ENCODE measurements around the gene IGDCC3. TPM values are rescaled to one million over a fixed set of nuclear protein-coding genes. Genes with fewer than 3 reads are reported as not detected.
"Not testable (repeated sequence)": the region's sequence is repeated elsewhere in the genome, so short reads cannot be mapped to it uniquely, and the experiment has no call there.

IGDCC3 gene
- total RNA-seq, 1 experiment from 2014 or later: 0.32 TPM

- Histone ChIP-seq H3K36me3 (ENCODE audit: insufficient read depth, low read length, poor library complexity, severe bottlenecking) (no peaks in the 10 kb centered on the region), H3K27me3 (replicated peaks; ENCODE audit: insufficient read depth, low read depth, low read length, poor library complexity) (no peaks in the 10 kb centered on the region), H3K4me1 (ENCODE audit: insufficient read depth, low read length, poor library complexity, severe bottlenecking) (no peaks in the 10 kb centered on the region), H3K4me3 (ENCODE audit: low read depth, low read length, poor library complexity, severe bottlenecking) (no peak overlapping the region), H3K9me3 (ENCODE audit: low read depth, low read length, poor library complexity, severe bottlenecking) (no peaks in the 10 kb centered on the region), H3K27ac (ENCODE audit: low read depth, low read length, poor library complexity, severe bottlenecking) (no peak overlapping the region)
- intact Hi-C loops (cut with micrococcal nuclease; ENCODE audit: unreplicated experiment): no loop called here
- ChIA-PET POLR2A (ENCODE audit: low non-redundant PET) (no interaction called here), CTCF (no interaction called here)
- no peak for DNase-seq (ENCODE audit: low spot score)
- no TSS peak for BruUV-seq (replicated peaks)
- no peak for TF ChIP-seq EZH2 (IDR thresholded peaks at IDR 0.05; ENCODE audit: borderline replicate concordance, low read depth, low read length, poor library complexity, severe bottlenecking)
- TF ChIP-seq, protein P1, sequence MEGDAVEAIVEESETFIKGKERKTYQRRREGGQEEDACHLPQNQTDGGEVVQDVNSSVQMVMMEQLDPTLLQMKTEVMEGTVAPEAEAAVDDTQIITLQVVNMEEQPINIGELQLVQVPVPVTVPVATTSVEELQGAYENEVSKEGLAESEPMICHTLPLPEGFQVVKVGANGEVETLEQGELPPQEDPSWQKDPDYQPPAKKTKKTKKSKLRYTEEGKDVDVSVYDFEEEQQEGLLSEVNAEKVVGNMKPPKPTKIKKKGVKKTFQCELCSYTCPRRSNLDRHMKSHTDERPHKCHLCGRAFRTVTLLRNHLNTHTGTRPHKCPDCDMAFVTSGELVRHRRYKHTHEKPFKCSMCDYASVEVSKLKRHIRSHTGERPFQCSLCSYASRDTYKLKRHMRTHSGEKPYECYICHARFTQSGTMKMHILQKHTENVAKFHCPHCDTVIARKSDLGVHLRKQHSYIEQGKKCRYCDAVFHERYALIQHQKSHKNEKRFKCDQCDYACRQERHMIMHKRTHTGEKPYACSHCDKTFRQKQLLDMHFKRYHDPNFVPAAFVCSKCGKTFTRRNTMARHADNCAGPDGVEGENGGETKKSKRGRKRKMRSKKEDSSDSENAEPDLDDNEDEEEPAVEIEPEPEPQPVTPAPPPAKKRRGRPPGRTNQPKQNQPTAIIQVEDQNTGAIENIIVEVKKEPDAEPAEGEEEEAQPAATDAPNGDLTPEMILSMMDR (conservative IDR thresholded peaks at IDR 0.05; ENCODE audit: low read depth, low read length): no peak
Measured at GRCh38 chr15:65349338-65349737, 28.5 kb downstream of the IGDCC3 start.

- H3K9me3 ChIP-seq (ENCODE audit: low read depth, low read length, poor library complexity, severe bottlenecking); DNase-seq (ENCODE audit: low spot score); H3K4me3 ChIP-seq (ENCODE audit: low read depth, low read length, poor library complexity, severe bottlenecking); CTCF ChIA-PET; POLR2A ChIA-PET (ENCODE audit: low non-redundant PET); BruUV-seq (replicated peaks); H3K4me1 ChIP-seq (ENCODE audit: insufficient read depth, low read length, poor library complexity, severe bottlenecking); H3K27ac ChIP-seq (ENCODE audit: low read depth, low read length, poor library complexity, severe bottlenecking); H3K27me3 ChIP-seq (replicated peaks; ENCODE audit: insufficient read depth, low read depth, low read length, poor library complexity); intact Hi-C loops (cut with micrococcal nuclease; ENCODE audit: unreplicated experiment); H3K36me3 ChIP-seq (ENCODE audit: insufficient read depth, low read length, poor library complexity, severe bottlenecking): not testable (repeated sequence)
Measured at GRCh38 chr15:65347756-65348155, 30.0 kb downstream of the IGDCC3 start.

GRCh38 chr15:65346856-65347598, 30.8 kb downstream of the IGDCC3 start:
- Histone ChIP-seq H3K4me1 (ENCODE audit: insufficient read depth, low read length, poor library complexity, severe bottlenecking) (no peaks in the 10 kb centered on the region), H3K27me3 (replicated peaks; ENCODE audit: insufficient read depth, low read depth, low read length, poor library complexity) (no peaks in the 10 kb centered on the region), H3K27ac (ENCODE audit: low read depth, low read length, poor library complexity, severe bottlenecking) (no peak overlapping the region), H3K9me3 (ENCODE audit: low read depth, low read length, poor library complexity, severe bottlenecking) (no peaks in the 10 kb centered on the region), H3K4me3 (ENCODE audit: low read depth, low read length, poor library complexity, severe bottlenecking) (no peak overlapping the region), H3K36me3 (ENCODE audit: insufficient read depth, low read length, poor library complexity, severe bottlenecking) (no peaks in the 10 kb centered on the region)
- TF ChIP-seq, protein P1 (conservative IDR thresholded peaks at IDR 0.05; ENCODE audit: low read depth, low read length): no peak
- TF ChIP-seq EZH2 (IDR thresholded peaks at IDR 0.05; ENCODE audit: borderline replicate concordance, low read depth, low read length, poor library complexity, severe bottlenecking): no peak
- CTCF ChIA-PET: no interaction called here
- BruUV-seq (replicated peaks): no TSS peak
- no peak for DNase-seq (ENCODE audit: low spot score)
- POLR2A ChIA-PET (ENCODE audit: low non-redundant PET): no interaction called here
- intact Hi-C loops (cut with micrococcal nuclease; ENCODE audit: unreplicated experiment): no loop called here

- Histone ChIP-seq H3K36me3 (ENCODE audit: insufficient read depth, low read length, poor library complexity, severe bottlenecking) (no peaks in the 10 kb centered on the region), H3K9me3 (ENCODE audit: low read depth, low read length, poor library complexity, severe bottlenecking) (no peaks in the 10 kb centered on the region), H3K4me3 (ENCODE audit: low read depth, low read length, poor library complexity, severe bottlenecking) (no peak overlapping the region), H3K27me3 (replicated peaks; ENCODE audit: insufficient read depth, low read depth, low read length, poor library complexity) (no peaks in the 10 kb centered on the region), H3K27ac (ENCODE audit: low read depth, low read length, poor library complexity, severe bottlenecking) (no peak overlapping the region), H3K4me1 (ENCODE audit: insufficient read depth, low read length, poor library complexity, severe bottlenecking) (no peaks in the 10 kb centered on the region)
- ChIA-PET CTCF (no interaction called here), POLR2A (ENCODE audit: low non-redundant PET) (no interaction called here)
- TF ChIP-seq, protein P1 (conservative IDR thresholded peaks at IDR 0.05; ENCODE audit: low read depth, low read length): no peak
- TF ChIP-seq EZH2 (IDR thresholded peaks at IDR 0.05; ENCODE audit: borderline replicate concordance, low read depth, low read length, poor library complexity, severe bottlenecking): no peak
- no peak for DNase-seq (ENCODE audit: low spot score)
- BruUV-seq (replicated peaks): no TSS peak
- intact Hi-C loops (cut with micrococcal nuclease; ENCODE audit: unreplicated experiment): no loop called here
Measured at GRCh38 chr15:65344914-65345275, 32.9 kb downstream of the IGDCC3 start.

Measured in A673 (cell line).